Measurements from ENCODE around the gene FGL2.
"Not testable (repeated sequence)": the region's sequence is repeated elsewhere in the genome, so short reads cannot be mapped to it uniquely, and the experiment has no call there.

Gene FGL2

GRCh38 chr7:77209479-77210139, 10.0 kb upstream of the FGL2 start:
- no peak for DNase-seq

- no peak for DNase-seq
Measured at GRCh38 chr7:77208416-77208815, 8.8 kb upstream of the FGL2 start.

- DNase-seq = no peak
Measured at GRCh38 chr7:77205706-77206105, 6.1 kb upstream of the FGL2 start.

- no peak for DNase-seq
Measured at GRCh38 chr7:77202481-77202976, 2.9 kb upstream of the FGL2 start.

GRCh38 chr7:77200542-77200941, 923 bp upstream of the FGL2 start:
- no peak for DNase-seq

- DNase-seq = no peak
Measured at GRCh38 chr7:77197141-77197540, 2.5 kb downstream of the FGL2 start.

- DNase-seq = no peak
Measured at GRCh38 chr7:77188731-77189437, 10.7 kb downstream of the FGL2 start.

- DNase-seq = no peak
Measured at GRCh38 chr7:77185866-77186265, 13.8 kb downstream of the FGL2 start.

- no peak for DNase-seq
Measured at GRCh38 chr7:77184990-77185389, 14.6 kb downstream of the FGL2 start.

GRCh38 chr7:77184463-77184862, 15.2 kb downstream of the FGL2 start:
- DNase-seq = no peak

GRCh38 chr7:77182261-77182660, 17.4 kb downstream of the FGL2 start:
- DNase-seq = no peak

GRCh38 chr7:77181734-77182133, 17.9 kb downstream of the FGL2 start:
- DNase-seq = no peak

- no peak for DNase-seq
Measured at GRCh38 chr7:77181015-77181595, 18.5 kb downstream of the FGL2 start.

GRCh38 chr7:77178024-77178423, 21.6 kb downstream of the FGL2 start:
- not testable (repeated sequence) for DNase-seq

GRCh38 chr7:77177321-77177904, 22.2 kb downstream of the FGL2 start:
- not testable (repeated sequence) for DNase-seq

GRCh38 chr7:77175274-77175800, 24.3 kb downstream of the FGL2 start:
- not testable (repeated sequence) for DNase-seq

- not testable (repeated sequence) for DNase-seq
Measured at GRCh38 chr7:77174418-77174817, 25.2 kb downstream of the FGL2 start.

- not testable (repeated sequence) for DNase-seq
Measured at GRCh38 chr7:77172437-77173172, 27.0 kb downstream of the FGL2 start.

- not testable (repeated sequence) for DNase-seq
Measured at GRCh38 chr7:77171073-77171472, 28.5 kb downstream of the FGL2 start.

GRCh38 chr7:77157446-77157845, 42.2 kb downstream of the FGL2 start:
- DNase-seq = no peak

- not testable (repeated sequence) for DNase-seq
Measured at GRCh38 chr7:77157034-77157433, 42.6 kb downstream of the FGL2 start.

- not testable (repeated sequence) for DNase-seq
Measured at GRCh38 chr7:77155601-77156377, 43.8 kb downstream of the FGL2 start.

All from right forelimb (tissue), 1 donor.